Pancreas (tissue), 10 donors: ENCODE measurements around the gene SCO2. TPM values are rescaled to one million over a fixed set of nuclear protein-coding genes. Genes with fewer than 3 reads are reported as not detected.

Experiments
- ATAC-seq, 4 donors: fragments of 200-7000 bp; cut with Tn5 transposase; one replicate each; pipeline versions ENCODE4 v1.8.0 to v1.9.1; 2020; ENCODE audit warnings: mild to moderate bottlenecking in 4 of 4, moderate library complexity in 4 of 4
- DNase-seq, 6 donors: peaks; one replicate each; pipeline ENCODE4 v3.0.0-alpha.2; 2020
- FAIRE-seq: peaks from 2 replicates; lab custom pipeline; 2012; peaks lifted over from hg19 to GRCh38; lab: Jason Lieb, UNC
- H3K27ac ChIP-seq, 4 donors: fragments of 200-600 bp; sonication (generic); 1 replicate in 3 of 4; 2 replicates in 1 of 4; pipeline versions ENCODE4 v1.5.0 to v1.8.0; 2020
- H3K27me3 ChIP-seq, 4 donors: fragments of 200-600 bp; one replicate each; pipeline ENCODE4 v1.8.0; 2021
- H3K36me3 ChIP-seq, 3 donors: fragments of 200-600 bp; sonication (generic) in 1 of 3; one replicate each; pipeline versions ENCODE4 v1.5.0 to v1.8.0; 2020 to 2021
- H3K4me1 ChIP-seq, 3 donors: fragments of 200-600 bp; one replicate each; pipeline ENCODE4 v1.8.0; 2021
- H3K4me3 ChIP-seq, 4 donors: fragments of 200-600 bp; sonication (generic) in 2 of 4; one replicate each; pipeline versions ENCODE4 v1.5.0 to v1.8.0; 2020 to 2021
- H3K9me3 ChIP-seq, 4 donors: fragments of 200-600 bp; one replicate each; pipeline ENCODE4 v1.8.0; 2021
- CTCF ChIP-seq, 4 donors: fragments of 200-600 bp; sonication (generic) in 3 of 4; IDR thresholded peaks; one replicate each; pipeline versions ENCODE4 v1.5.0 to v1.8.0; 2021; ENCODE audit warnings: antibody characterized with exemption in 4 of 4
- WGBS, 2 donors: extraction: QIAGEN DNeasy Blood & Tissue Kit; methylation state at CpG; one replicate each; pipeline ENCODE4 v1.1.7; 2013; 5-methylcytosine and 5-hydroxymethylcytosine counted together
- intact Hi-C, 3 donors: fragments of 100-400 bp; cut with DNase I; formaldehyde crosslinking; loops; one replicate each; pipeline versions ENCODE4 v1.11.1 to v1.14.2; 2022
- polyA plus RNA-seq, 2 donors: library from polyadenylated mRNA; stranded (reverse); fragments of 200-250 nt; gene quantifications; one replicate each; pipeline ENCODE4 v1.2.3, GENCODE V29; 2013
- total RNA-seq, 6 donors: library from RNA; stranded (reverse); fragmentation: NEBNext Ultra II Directional in 4 of 6; extraction: Animal tissue kit (Norgen Biotek cat#: 25700) in 4 of 6; gene quantifications; one replicate each; pipeline versions ENCODE4 v1.2.1 to v1.2.4, GENCODE V29; 2021 to 2023
- donor health status: healthy with polysubstance abuse.
- donor health status: DM: no; HTN: no; CAD: no; lungs with moderate emphysema.
- donor health status: DM: no; HTN: no; CAD: no.
- donor health status: control.
- donor health status: control.
- donor health status: Bipolar disorder and iron deficiency.
- donor health status: DM: yes; HTN: yes; CAD: no.
- donor health status: DM: no; HTN: no; CAD: no.
- donor health status: DM: no; HTN: no; CAD: no.
- donor health status: DM: yes; HTN: yes; CAD: no.

Gene SCO2
- total and polyA plus RNA-seq, 8 donors, result 0.65 to 3.8 (median 1.6) TPM; not detected in 1

GRCh38 chr22:50517495-50518260, 7.7 kb downstream of the SCO2 start:
- FAIRE-seq, result no peak
- WGBS, 2 donors, result 87 to 89% methylated on average over 20 of the region's 20 CpGs
- DNase-seq, result peak in 1 of 6 donors; percentile 39
- Histone ChIP-seq H3K27me3 (no peaks in the 10 kb centered on the region), H3K4me3 (no peak overlapping the region), H3K27ac (no peak overlapping the region), H3K36me3 (peaks cover 0 to 42% (median 13%) of the 10 kb centered on the region in 3 donors), H3K4me1 (no peaks in the 10 kb centered on the region), H3K9me3 (no peaks in the 10 kb centered on the region)
- ATAC-seq, result no peak
- no peak for TF ChIP-seq CTCF (IDR thresholded peaks at IDR 0.05)
- intact Hi-C loops, result no loop called here

DNA sequence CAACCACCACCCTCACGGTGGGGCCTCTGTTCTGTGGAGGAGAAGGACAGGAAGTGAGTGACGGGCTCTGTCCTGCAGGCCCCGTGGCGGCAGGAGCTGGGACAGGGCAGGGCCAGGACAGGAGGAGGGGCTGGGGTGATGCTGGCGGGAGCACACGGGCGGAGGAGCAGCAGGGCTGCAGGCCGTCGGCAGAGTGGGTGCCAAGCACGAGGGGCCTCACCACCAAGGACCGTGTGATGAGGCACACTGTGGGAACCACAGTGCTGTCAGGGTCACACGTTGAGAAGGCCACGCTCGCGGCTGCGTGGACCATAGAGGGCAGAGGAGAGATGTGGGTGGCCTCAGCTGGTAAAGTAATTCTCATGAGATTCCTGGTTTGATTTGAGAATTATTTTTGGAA, 8.5 kb downstream of the SCO2 start:
- no peak for ATAC-seq
- TF ChIP-seq CTCF (IDR thresholded peaks at IDR 0.05), result no peak
- Histone ChIP-seq H3K4me3 (no peak overlapping the region), H3K9me3 (no peaks in the 10 kb centered on the region), H3K4me1 (no peaks in the 10 kb centered on the region), H3K27me3 (no peaks in the 10 kb centered on the region), H3K27ac (no peak overlapping the region), H3K36me3 (peaks cover 0 to 34% (median 8%) of the 10 kb centered on the region in 3 donors)
- DNase-seq, result no peak
- 83 to 84% methylated on average over 16 of the region's 16 CpGs for WGBS, 2 donors
- no peak for FAIRE-seq
- intact Hi-C loops, result no loop called here

DNA sequence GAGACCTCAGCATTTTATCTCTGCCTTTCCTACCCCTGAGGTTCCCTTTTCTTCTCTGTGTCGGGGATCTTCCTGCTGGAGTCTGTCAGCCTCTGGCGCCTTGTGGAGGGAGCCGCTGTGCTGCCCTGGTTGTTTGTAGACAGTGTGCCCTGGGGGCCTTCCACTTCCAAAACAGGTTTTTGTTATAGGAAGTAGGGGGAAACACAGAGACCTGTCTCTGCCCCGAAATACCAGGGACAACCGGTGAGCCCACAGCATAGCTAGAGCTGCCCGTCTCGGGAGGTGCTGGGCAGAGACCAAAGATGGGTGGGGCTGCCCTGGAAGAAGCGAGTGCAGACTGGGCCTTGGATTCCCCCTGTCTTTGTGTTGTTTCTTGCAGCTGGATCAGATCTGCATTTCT, 9.3 kb downstream of the SCO2 start:
- Histone ChIP-seq H3K27ac (no peak overlapping the region), H3K36me3 (peaks cover 0 to 31% (median 8%) of the 10 kb centered on the region in 3 donors), H3K4me3 (no peak overlapping the region), H3K27me3 (no peaks in the 10 kb centered on the region), H3K9me3 (no peaks in the 10 kb centered on the region), H3K4me1 (no peaks in the 10 kb centered on the region)
- 90 to 93% methylated on average over 8 of the region's 8 CpGs for WGBS, 2 donors
- FAIRE-seq (no peak), ATAC-seq (no peak), DNase-seq (no peak)
- no peak for TF ChIP-seq CTCF (IDR thresholded peaks at IDR 0.05)
- intact Hi-C loops, result no loop called here

DNA sequence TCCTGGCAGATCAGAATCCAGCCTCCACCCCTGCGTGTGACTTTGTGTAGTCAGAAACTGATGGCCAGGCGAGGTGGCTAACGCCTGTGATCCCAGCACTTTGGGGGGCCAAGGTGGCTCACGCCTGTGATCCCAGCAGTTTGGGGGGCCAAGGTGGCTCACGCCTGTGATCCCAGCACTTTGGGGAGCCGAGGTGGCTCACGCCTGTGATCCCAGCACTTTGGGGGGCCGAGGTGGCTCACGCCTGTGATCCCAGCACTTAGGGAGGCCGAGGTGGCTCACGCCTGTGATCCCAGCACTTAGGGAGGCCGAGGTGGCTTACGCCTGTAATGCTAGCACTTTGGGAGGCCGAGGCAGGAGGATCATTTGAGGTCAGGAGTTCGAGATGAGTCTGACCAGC, 12.2 kb downstream of the SCO2 start:
- intact Hi-C loops, result no loop called here
- DNase-seq (no peak), FAIRE-seq (no peak), ATAC-seq (no peak)
- peaks cover 0 to 8% (median 0%) of the 10 kb centered on the region in 3 donors for H3K4me1 ChIP-seq
- peaks cover 0 to 12% (median 0%) of the 10 kb centered on the region in 3 donors for H3K36me3 ChIP-seq
- H3K27ac ChIP-seq, result no peak overlapping the region
- no peak for TF ChIP-seq CTCF (IDR thresholded peaks at IDR 0.05)
- H3K9me3 ChIP-seq, result no peaks in the 10 kb centered on the region
- H3K4me3 ChIP-seq, result no peak overlapping the region
- WGBS, 2 donors, result 92 to 93% methylated on average over 15 of the region's 15 CpGs
- no peaks in the 10 kb centered on the region for H3K27me3 ChIP-seq

DNA sequence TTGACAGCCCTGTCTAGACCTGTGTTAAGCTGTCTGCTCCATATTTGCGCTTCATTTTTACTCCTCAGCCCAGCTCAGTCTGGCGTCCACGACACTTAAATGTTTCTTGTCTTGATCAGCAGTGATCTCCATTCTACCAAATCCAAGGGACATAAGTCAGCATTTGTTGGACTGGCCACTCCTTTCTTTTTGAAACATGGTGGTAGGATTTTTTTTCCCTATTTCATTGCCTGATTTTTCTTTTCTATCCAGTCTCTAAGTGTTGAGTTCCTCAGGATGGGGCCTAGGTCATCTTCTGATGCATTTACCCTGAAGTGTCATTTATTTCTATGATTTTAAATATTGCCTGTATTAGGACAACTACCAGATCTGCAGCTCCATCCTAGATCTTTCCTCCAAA, 16.5 kb downstream of the SCO2 start:
- peak overlapping the region in 2 of 4 donors; percentile 68 to 85 for H3K27ac ChIP-seq
- intact Hi-C loops, result loop anchor here in 2 of 3 donors (5.0 to 10.0 kb wide), 2 partner anchors 262 to 264 kb away; partner anchors contain the start of gene TUBGCP6 (in 2 of the 2)
- DNase-seq (peak in 1 of 6 donors; percentile 2), FAIRE-seq (no peak), ATAC-seq (no peak)
- H3K36me3 ChIP-seq, result peaks cover 0 to 4% (median 0%) of the 10 kb centered on the region in 3 donors
- TF ChIP-seq CTCF (IDR thresholded peaks at IDR 0.05), result no peak
- no peaks in the 10 kb centered on the region for H3K27me3 ChIP-seq
- no peaks in the 10 kb centered on the region for H3K9me3 ChIP-seq
- WGBS, 2 donors, result 10 to 11% methylated on average over 3 of the region's 3 CpGs
- peak overlapping the region in 3 of 4 donors; percentile 57 to 84 (median 63) for H3K4me3 ChIP-seq
- H3K4me1 ChIP-seq, result peaks cover 0 to 13% (median 0%) of the 10 kb centered on the region in 3 donors
